Muscle of arm (tissue), 12 donors: ENCODE measurements around the gene AXIN1. TPM values are rescaled to one million over a fixed set of nuclear protein-coding genes. Genes with fewer than 3 reads are reported as not detected.
"Not testable (repeated sequence)": the region's sequence is repeated elsewhere in the genome, so short reads cannot be mapped to it uniquely, and the experiment has no call there.

Experiments
- DNase-seq: peaks from one replicate; pipeline ENCODE4 v3.0.0-alpha.2; 2013
- polyA plus RNA-seq, 12 donors: library from polyadenylated mRNA; unstranded; fragments of 120-200 nt; gene quantifications; one replicate each; pipeline ENCODE4 v1.2.1, GENCODE V29; 2013; ENCODE audit not compliant: insufficient read length in 12 of 12

The AXIN1 gene
- polyA plus RNA-seq, 12 donors = 8.1 to 21.7 (median 10.7) TPM; not detected in 1

DNA sequence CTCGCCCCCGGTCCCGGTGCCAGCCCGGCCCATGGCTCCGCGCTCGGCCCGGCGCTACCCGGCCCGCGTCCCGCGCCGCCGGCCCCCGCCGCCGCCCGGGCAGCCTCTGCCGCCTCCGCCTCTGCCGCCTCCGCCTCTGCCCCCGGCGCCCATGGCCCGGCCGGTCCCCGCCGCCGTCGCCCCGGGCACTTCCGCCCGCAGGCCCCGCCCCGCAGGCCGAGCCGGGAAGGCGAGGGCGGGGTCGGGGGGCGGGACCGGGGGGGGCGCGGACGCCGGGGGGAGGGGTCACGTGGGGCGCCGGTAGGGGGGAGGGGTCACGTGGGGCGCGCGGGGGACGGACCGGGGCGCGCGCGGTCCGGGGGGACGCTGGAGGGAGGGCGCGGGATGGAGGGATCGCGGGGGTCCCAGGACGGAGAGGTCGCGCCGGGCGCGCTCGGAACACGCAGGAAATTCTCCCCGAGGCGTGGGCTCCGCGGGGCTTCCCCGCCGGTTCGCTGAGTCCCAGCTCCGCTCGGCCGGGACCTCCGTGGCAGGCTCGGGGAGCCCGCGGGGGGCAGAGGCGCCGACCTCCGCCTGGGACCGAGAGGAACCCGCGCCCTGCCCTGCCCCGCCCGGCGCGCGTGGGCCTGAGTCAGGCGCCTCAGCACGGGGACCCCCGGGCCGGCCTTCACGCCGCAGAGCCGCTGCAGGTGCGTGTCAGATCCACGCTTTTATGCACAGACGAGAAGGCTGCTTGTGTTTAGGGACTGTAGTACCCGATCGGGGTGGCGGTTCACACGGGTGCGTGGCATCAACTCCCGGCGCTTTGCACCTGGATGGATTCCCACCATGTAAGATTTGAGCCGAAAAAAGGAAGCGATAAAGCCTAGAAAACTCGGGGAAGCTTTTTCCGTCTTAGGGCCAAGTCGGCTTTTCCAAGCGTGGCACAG lies 29.5 kb upstream of the AXIN1 start, which contains the start of gene PGAP6:
PGAP6 (minus strand) TSS at position 190 of the 929 bp plus-strand sequence; CDS start at position 33, 157 bp downstream.
- no peak for DNase-seq

DNA sequence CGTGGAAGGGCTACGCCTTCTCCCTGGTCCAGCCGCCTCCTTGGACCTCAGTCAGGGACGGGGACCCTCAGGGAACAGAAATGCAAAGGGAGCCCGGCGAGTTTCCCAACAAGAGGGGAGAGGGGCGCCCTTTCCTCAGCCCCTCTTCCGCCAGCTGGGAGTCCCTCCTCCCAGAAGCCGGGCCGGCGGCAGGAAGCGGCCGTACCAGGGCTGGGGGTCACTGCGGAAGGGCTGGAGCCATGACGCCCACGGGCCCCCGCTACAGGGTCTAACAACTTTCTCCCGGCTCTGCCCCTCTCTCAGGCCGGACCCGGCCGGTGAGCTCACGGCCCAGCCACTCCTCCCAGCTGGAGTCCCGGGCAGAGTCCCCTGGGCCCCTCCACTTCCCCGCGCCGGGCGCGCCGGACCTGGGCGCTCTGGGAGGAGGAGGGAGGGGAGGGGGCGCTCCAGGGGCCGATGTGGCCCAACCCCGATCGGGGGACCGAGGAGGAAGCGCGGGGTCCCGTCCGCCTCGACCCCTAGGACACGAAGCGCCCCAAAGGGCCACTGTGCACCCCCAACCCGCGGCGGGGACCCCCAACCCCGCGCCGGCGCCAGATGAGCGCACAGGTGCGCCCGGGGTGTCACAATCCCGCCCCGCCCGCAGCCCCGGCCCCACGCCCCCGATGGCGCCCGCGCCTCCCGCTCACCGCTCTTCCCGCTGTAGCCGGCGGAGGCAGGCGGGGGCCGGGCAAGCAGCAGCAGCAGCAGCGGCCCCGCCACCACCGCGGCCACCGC lies 28.7 kb upstream of the AXIN1 start:
- DNase-seq = no peak

GRCh38 chr16:380762-381011 lies 28.2 kb upstream of the AXIN1 start:
- DNase-seq = no peak

DNA sequence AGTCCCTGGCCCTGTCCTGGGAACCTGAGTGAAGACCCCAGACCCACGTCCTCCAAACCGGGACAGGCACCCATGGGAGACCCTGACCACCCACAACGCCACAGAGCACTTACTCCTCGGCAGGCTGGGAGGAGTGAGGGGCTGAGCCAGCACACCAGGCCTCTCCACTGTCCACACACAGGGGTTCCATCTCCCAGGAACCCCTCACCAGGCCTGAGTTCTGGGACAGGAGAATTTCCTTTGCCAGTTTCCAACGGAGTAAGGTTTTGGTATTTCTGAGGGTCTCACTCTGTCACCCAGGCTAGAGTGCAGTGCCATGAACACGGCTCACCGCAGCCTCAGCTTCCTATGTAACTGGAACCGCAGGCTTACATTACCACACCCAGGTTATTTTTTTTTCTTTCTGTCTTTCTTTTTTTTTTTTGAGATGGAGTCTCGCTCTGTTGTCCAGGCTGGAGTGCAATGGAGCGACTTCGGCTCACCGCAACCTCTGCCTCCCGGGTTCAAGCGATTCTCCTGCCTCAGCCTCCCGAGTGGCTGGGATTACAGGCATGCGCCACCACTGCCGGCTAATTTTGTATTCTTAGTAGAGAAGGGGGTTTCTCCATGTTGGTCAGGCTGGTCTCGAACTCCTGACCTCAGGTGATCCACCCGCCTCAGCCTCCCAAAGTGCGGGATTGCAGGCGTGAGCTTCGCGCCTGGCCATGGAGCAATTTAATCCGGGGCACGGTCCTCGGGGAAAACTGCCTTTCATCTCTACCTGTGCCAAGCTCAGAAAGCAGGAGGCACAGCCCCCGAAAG lies 27.6 kb upstream of the AXIN1 start:
- no peak for DNase-seq

DNA sequence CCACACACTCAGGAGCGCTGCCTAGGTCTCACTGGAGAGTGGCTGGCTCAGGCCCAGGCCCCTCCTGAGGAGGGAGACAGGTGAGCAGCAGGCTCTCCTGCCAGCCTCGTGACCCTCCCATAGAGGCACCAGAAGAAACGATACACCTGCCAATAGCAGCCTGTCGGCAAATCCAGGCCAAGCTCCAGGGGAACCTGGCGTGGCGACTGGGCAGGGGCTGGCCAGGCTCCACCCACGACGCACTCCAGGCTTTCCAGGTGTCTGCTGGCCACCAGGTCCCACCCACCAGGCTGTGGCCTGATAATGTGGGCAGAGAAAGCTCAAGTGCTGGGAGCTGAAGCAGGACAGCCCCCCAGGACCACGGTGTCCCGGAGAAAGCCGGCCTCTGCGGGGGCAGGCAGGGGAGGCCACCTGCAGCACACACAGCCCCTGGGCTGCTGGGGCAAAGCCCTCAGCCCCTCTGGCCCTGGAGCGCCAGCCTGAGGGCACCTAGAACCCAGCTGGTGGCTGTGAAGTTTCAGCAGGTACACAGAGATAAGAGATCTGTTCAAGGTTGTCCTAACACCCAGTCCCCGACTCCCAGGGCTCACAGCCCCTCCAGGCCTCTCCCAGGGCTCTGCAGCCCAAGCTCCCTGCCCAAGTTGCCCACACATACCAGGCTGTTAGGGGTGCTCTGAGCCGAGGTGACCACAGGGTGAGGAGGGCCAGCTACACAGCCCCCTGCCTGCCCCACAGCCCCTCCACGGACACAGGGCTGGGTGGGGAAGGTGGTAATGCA lies 26.8 kb upstream of the AXIN1 start:
- DNase-seq = no peak

GRCh38 chr16:378821-379182 lies 26.3 kb upstream of the AXIN1 start:
- DNase-seq = no peak

- DNase-seq = not testable (repeated sequence)
Measured at GRCh38 chr16:378113-378820, 25.7 kb upstream of the AXIN1 start.

GRCh38 chr16:377419-377951 lies 25.0 kb upstream of the AXIN1 start:
- DNase-seq = no peak

DNA sequence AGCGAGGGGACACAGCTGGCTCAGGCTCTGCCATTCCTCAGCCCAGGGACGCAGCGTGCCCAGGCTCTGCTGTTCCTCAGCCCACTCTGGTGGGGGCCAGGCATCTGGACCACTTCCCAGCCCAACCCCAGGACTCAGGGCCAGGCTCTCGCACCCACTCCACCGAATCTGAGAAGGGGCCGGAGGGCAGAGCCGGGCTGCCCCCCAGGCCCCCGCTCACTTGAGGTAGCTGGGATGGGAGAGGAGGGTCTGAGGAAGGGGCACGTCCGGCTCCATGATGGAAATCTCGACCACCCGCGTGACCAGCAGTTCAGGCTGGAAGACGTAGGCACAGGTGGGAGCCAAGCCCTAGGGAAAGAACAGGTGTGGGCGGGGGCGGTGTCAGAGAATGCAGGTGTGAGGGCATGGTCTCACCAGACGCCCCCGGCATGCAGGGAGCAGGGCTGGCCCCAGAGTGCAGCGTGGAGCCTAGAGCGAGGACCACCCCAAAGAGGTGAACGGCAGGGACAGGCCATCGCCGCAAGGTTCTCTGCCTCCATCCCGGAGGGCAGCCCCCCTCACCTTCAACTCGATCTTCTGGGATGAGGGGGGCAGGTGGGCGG lies 24.4 kb upstream of the AXIN1 start:
- no peak for DNase-seq

DNA sequence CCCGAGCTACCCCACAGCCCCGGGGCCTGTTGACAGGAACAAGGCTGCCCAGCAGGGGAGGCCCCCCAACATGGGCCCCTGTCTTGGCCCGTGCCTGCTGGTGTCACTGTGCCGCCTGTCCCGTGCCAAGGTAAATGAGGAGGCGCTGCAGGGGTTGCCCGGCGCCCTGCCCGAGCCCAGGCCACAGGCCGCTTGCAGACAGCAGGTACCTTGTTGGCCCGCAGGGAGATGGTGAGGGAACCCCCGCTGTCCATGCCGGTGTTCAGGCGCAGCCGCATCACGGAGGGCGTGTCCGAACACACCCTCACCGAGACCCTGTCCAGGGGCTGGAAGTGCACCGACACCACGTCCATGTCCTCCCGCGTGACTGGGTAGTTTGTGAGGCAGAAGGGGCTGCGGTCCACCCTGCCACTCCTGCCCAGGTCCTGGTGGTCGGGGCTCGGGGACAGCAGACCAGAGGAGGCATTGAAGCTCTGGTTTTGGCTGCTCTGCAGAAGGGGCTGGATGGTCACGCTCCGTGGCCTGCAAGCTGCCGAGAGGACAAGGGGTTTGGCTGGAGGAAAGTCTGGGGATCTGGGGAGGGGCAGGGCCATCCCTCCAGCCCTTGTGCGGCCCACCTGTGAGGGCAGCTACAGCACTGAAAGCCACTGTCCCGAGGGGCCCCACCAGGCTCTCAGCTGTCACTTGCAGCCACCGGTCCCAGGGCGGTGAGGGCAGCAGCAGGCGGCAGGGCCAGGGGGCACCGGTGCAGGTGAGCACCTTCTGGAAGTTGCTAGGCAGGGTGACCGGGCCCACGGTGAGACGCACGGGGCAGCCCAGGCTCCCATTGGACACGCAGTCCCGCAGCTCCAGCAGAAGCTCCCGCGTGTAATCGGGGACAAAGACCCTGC lies 23.6 kb upstream of the AXIN1 start:
- no peak for DNase-seq

DNA sequence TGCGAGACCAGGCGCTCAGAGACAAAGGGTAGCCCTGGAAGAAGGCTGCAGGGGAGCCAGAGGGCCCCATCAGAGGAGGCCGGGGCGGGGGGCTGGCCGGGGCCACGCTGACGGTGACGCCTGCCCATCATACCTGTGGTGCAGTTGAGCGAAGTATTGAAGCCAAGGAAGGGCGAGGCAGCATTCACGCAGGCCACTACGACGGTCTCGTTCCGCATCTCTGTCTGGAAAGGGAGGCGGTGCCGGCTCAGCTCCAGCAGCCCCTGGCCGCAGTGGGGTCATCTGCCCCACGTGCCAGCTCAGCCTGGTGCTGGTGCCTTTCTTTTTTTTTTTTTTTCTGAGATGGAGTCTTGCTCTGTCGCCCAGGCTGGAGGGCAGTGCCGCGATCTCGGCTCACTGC lies 22.7 kb upstream of the AXIN1 start:
- no peak for DNase-seq

DNA sequence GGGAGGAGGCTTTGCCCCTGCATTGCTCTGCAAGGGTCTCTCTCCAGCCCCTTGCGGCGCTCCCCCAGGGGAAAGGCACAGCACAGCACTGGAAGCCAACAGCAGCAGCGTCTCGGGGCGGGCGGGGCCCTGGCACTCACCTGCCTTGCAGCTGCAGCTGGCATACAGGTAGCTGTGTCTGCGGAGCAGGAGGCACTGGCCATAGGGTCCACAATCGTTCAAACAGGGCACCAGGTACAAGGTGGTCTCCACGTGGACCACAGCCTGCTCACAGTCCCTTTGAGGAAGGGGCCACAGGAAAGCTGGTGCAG lies 22.0 kb upstream of the AXIN1 start:
- DNase-seq = no peak

DNA sequence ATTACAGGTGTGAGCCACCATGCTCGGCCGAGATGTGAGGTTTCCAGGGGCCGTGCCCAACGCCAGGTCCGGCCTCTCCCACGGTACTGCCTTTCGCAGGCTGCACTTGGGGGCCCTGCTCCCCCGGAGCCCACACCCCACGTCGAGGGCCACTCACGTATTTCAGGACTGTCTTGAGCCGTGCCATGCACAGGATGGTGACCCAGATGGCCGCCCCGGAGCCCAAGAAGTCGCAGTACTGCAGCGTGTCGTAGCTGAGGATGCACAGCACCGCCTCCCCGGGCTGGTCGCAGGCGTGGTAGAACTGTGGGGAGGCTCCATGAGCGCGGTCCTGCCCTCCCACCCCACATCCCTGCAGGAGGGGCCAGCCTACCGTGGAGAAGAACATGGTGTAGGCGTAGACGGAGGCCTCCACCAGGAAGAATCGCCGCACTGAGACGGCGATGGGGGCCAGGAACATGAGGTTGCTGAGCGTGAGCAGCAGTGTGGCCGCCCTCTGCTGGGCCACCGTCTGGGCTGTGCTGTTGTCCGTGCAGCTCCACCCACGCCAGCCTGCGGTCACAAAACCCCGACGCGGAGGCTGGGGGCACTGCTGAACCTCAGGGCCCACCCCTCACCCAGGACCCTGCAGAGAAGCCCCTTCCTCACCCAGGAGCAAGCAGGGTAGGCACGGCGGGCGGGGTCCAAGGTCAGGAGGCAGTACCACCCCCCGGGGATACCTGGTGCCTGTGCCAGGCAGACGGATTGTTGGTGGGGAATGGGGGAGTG lies 21.5 kb upstream of the AXIN1 start:
- no peak for DNase-seq

- no peak for DNase-seq
Measured at GRCh38 chr16:373020-373598, 20.6 kb upstream of the AXIN1 start.

GRCh38 chr16:372302-372983 lies 19.9 kb upstream of the AXIN1 start:
- DNase-seq = no peak

GRCh38 chr16:371515-372301 lies 19.2 kb upstream of the AXIN1 start:
- no peak for DNase-seq
